Neural crest cell (in vitro differentiated cells): ENCODE measurements around the gene ZNF879. TPM values are rescaled to one million over a fixed set of nuclear protein-coding genes. Genes with fewer than 3 reads are reported as not detected.

ENCODE experiments used
- DNase-seq: peaks from one replicate; pipeline ENCODE4 v3.0.0; 2021; ENCODE audit warnings: low read depth, mixed read lengths, low spot score
- H3K27ac Mint-ChIP-seq: one replicate; pipeline ENCODE4 v1.8.0; 2021; ENCODE audit warnings: mild to moderate bottlenecking, mixed read lengths; ENCODE audit not compliant: unreplicated experiment
- H3K27me3 Mint-ChIP-seq: 2 replicates; pipeline ENCODE4 v1.8.0; 2021; ENCODE audit warnings: low read depth, mild to moderate bottlenecking, mixed read lengths
- H3K36me3 Mint-ChIP-seq: 2 replicates; pipeline ENCODE4 v1.8.0; 2021; ENCODE audit warnings: low read depth, mild to moderate bottlenecking, mixed read lengths
- H3K4me1 Mint-ChIP-seq: 2 replicates; pipeline ENCODE4 v1.8.0; 2021; ENCODE audit warnings: mixed read lengths
- H3K4me3 Mint-ChIP-seq: one replicate; pipeline ENCODE4 v1.8.0; 2021; ENCODE audit warnings: mild to moderate bottlenecking, mixed read lengths
- H3K9me3 Mint-ChIP-seq: 2 replicates; pipeline ENCODE4 v1.8.0; 2021; ENCODE audit warnings: mixed read lengths
- total RNA-seq: library from RNA; stranded (reverse); gene quantifications from 2 replicates; pipeline ENCODE4 v1.2.1, GENCODE V29; 2021
- TF ChIP-seq, protein P1 (sequence below): fragments of 200-600 bp; sonication (generic); conservative IDR thresholded peaks from 2 replicates; pipeline ENCODE4 v1.5.0; 2021; ENCODE audit warnings: antibody characterized with exemption, mild to moderate bottlenecking

The ZNF879 gene
- total RNA-seq, 1 donor from 2014 or later = 7.4 TPM

DNA sequence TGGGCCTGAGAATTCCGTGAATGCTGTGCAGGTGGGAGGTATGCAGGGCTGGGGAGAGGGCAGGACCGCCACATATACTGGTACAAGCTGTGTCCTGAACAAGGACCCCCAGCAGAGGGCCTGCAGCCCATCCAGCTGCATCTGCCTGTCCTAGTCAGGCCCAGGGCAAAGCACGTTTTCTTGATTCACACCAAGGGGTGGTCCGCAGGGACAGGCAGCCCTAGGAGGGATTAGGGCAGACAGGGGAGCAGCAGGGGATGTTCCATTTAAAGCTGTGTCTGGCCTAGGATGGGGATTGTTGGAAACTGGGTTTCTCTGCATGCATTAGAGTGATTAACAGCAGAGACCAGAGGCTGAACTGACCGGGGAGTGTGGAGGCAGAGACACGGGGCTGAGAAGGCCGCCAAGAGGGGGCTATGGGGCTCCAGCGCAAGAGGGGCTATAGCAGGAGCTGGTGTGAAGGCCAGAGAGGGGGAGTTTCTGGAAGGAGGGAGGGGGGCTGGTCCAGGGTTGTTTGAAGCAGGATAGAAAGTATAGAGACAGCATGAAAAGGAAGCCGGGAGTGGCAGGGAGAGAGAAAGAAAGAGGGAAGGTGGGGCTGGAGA lies 31.2 kb upstream of the ZNF879 start:
- Mint-ChIP-seq H3K4me3 (no peak overlapping the region), H3K9me3 (peaks cover 5% of the 10 kb centered on the region), H3K27me3 (peaks cover 56% of the 10 kb centered on the region), H3K36me3 (no peaks in the 10 kb centered on the region), H3K4me1 (peaks cover 5% of the 10 kb centered on the region), H3K27ac (no peak overlapping the region)
- no peak for DNase-seq
- TF ChIP-seq, protein P1, sequence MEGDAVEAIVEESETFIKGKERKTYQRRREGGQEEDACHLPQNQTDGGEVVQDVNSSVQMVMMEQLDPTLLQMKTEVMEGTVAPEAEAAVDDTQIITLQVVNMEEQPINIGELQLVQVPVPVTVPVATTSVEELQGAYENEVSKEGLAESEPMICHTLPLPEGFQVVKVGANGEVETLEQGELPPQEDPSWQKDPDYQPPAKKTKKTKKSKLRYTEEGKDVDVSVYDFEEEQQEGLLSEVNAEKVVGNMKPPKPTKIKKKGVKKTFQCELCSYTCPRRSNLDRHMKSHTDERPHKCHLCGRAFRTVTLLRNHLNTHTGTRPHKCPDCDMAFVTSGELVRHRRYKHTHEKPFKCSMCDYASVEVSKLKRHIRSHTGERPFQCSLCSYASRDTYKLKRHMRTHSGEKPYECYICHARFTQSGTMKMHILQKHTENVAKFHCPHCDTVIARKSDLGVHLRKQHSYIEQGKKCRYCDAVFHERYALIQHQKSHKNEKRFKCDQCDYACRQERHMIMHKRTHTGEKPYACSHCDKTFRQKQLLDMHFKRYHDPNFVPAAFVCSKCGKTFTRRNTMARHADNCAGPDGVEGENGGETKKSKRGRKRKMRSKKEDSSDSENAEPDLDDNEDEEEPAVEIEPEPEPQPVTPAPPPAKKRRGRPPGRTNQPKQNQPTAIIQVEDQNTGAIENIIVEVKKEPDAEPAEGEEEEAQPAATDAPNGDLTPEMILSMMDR = no peak

- TF ChIP-seq, protein P1 = no peak
- no peak overlapping the region for H3K4me3 Mint-ChIP-seq
- peaks cover 2% of the 10 kb centered on the region for H3K9me3 Mint-ChIP-seq
- peaks cover 5% of the 10 kb centered on the region for H3K4me1 Mint-ChIP-seq
- H3K27ac Mint-ChIP-seq = no peak overlapping the region
- DNase-seq = no peak
- no peaks in the 10 kb centered on the region for H3K36me3 Mint-ChIP-seq
- H3K27me3 Mint-ChIP-seq = peaks cover 62% of the 10 kb centered on the region
Observed at GRCh38 chr5:178993236-178993765, 30.3 kb upstream of the ZNF879 start.

DNA sequence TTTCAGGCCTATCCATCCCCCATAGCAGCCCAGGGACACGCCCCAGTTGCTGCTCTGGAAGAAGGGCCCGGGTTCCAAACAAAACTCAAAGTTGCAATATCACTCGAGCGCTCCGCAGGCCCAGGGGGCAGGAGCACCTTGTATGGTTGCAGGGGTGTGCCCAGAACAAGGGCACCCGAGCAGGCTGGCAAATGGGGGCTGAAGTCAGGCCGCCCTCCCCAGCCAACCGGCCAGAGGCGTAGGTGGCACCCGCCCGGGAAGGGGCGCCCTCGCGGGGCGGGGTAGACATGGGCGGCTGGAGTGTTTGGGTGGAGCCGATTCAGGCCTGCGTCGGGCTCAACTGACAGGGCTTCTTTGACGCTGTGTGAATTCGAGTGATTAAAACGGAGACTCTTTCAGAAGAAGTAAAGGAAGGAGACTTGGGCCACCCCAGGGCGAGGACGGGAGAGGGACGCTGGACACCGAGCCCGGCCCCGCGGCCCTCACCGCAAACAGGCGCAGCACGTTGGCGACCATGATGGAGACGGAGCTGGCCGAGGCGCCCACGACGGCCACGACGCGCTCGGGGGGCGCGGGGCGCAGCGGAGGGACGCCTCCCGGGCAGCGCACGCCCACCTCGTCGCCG lies 29.5 kb upstream of the ZNF879 start:
- DNase-seq = no peak
- Mint-ChIP-seq H3K9me3 (peaks cover 2% of the 10 kb centered on the region), H3K4me1 (peaks cover 5% of the 10 kb centered on the region), H3K27me3 (peaks cover 66% of the 10 kb centered on the region), H3K4me3 (no peak overlapping the region), H3K36me3 (no peaks in the 10 kb centered on the region), H3K27ac (no peak overlapping the region)
- TF ChIP-seq, protein P1 = no peak

GRCh38 chr5:178994580-178995340 lies 28.8 kb upstream of the ZNF879 start, which contains the start of gene GRM6:
TSS of gene GRM6 (minus strand) at chr5:178995320. CDS start at chr5:178994944, 376 bp downstream.
- no peak within 1 kb of the TSS for H3K27ac Mint-ChIP-seq
- H3K9me3 Mint-ChIP-seq = peaks cover 2% of the 10 kb centered on the region
- TF ChIP-seq, protein P1 = no peak
- peaks cover 66% of the 10 kb centered on the region for H3K27me3 Mint-ChIP-seq
- H3K4me1 Mint-ChIP-seq = peaks cover 5% of the 10 kb centered on the region
- no peaks in the 10 kb centered on the region for H3K36me3 Mint-ChIP-seq
- no peak for DNase-seq
- peak within 1 kb of the TSS; percentile 27 for H3K4me3 Mint-ChIP-seq

DNA sequence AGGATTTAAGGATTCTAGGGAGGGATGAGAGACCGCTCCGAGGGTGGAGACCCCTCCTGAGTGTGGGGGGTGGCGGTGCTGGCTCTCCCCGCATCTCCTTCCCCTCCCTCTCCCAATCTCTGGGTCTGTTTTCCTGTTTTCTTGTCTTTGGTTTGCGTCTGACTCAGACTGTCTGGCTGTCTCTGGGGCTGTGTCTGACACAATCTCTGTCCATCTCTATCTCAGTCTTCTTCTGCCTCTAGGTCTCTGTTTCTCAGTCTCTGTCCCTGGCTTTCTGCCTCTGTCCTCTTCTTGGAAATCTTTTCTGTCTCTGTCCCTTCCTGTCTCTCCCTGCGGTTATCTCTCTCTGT lies 28.3 kb upstream of the ZNF879 start:
- no peak for DNase-seq
- H3K36me3 Mint-ChIP-seq = no peaks in the 10 kb centered on the region
- no peak overlapping the region for H3K27ac Mint-ChIP-seq
- peaks cover 5% of the 10 kb centered on the region for H3K4me1 Mint-ChIP-seq
- peaks cover 66% of the 10 kb centered on the region for H3K27me3 Mint-ChIP-seq
- TF ChIP-seq, protein P1 = no peak
- peak overlapping the region; percentile 27 for H3K4me3 Mint-ChIP-seq
- peaks cover under 1% of the 10 kb centered on the region for H3K9me3 Mint-ChIP-seq
